Endothelial cell of umbilical vein (primary cell): ENCODE data around the gene ZC3H12C. TPM values are rescaled to one million over a fixed set of nuclear protein-coding genes. Genes with fewer than 3 reads are reported as not detected.

Source experiments
- BruUV-seq: library from RNA; stranded (reverse); fragments of 400-500 nt; replicated peaks from 2 replicates; lab custom pipeline; 2021; lab: Mats Ljungman, UMichigan
- CTCF ChIA-PET: fragments of 300-600, 350-600 bp; sonication (Branson Sonifier 250); formaldehyde crosslinking; loops from one replicate; lab custom pipeline; 2021; ENCODE audit warnings: antibody characterized with exemption, inconsistent platforms; lab: Charles Lee
- POLR2A ChIA-PET: fragments of 300-600, 350-600 bp; sonication (Branson Sonifier 250); formaldehyde crosslinking; loops from one replicate; lab custom pipeline; 2021; ENCODE audit warnings: antibody characterized with exemption, inconsistent platforms; lab: Charles Lee
- DNase-seq: peaks from one replicate; pipeline ENCODE4 v3.0.0-alpha.2; 2011; ENCODE audit warnings: low read depth, low spot score
- FAIRE-seq: peaks from 2 replicates; lab custom pipeline; 2011; peaks lifted over from hg19 to GRCh38; lab: Jason Lieb, UNC
- H2AFZ ChIP-seq: 2 replicates; pipeline ENCODE4 v1.6.0; 2012; ENCODE audit warnings: low read depth, low read length, control low read depth, inconsistent platforms
- H3K27ac ChIP-seq: 2 replicates; pipeline ENCODE4 v1.5.1; 2011; ENCODE audit warnings: low read depth, mild to moderate bottlenecking, control low read depth, low read length, moderate library complexity; ENCODE audit not compliant: insufficient read depth
- H3K27me3 ChIP-seq, 2 experiments: 2 replicates each; pipeline versions ENCODE4 v1.6.0 to v1.6.1; 2011; ENCODE audit warnings: low read length in 2 of 2, mixed read lengths in 1 of 2; ENCODE audit not compliant: control insufficient read depth in 2 of 2, insufficient read depth in 2 of 2
- H3K36me3 ChIP-seq, 2 experiments: 2 replicates in 1 of 2; 3 replicates in 1 of 2; pipeline ENCODE4 v1.5.1; 2011; ENCODE audit warnings: low read length in 2 of 2, mild to moderate bottlenecking in 1 of 2, moderate library complexity in 1 of 2; ENCODE audit not compliant: control insufficient read depth in 2 of 2, insufficient read depth in 2 of 2; ENCODE audit errors: extremely low read depth in 1 of 2
- H3K4me1 ChIP-seq: 3 replicates; pipeline ENCODE4 v1.5.1; 2011; ENCODE audit warnings: mild to moderate bottlenecking, low read length; ENCODE audit not compliant: control insufficient read depth, insufficient read depth; ENCODE audit errors: extremely low read depth
- H3K4me2 ChIP-seq: 2 replicates; pipeline ENCODE4 v1.6.1; 2011; ENCODE audit warnings: low read length, control low read depth, mixed read lengths; ENCODE audit not compliant: insufficient read depth
- H3K4me3 ChIP-seq, 3 experiments: fragments of 200-600 bp in 1 of 3; sonication (generic), shearing (Covaris generic) in 1 of 3; replicated peaks in 1 of 3; 2 replicates each; pipeline ENCODE4 v1.5.1; 2011 to 2016; ENCODE audit warnings: control low read depth in 3 of 3, low read length in 3 of 3, mild to moderate bottlenecking in 2 of 3, inconsistent platforms in 1 of 3, low read depth in 1 of 3, moderate library complexity in 1 of 3; ENCODE audit not compliant: insufficient read depth in 1 of 3
- H3K79me2 ChIP-seq: 2 replicates; pipeline ENCODE4 v1.6.0; 2012; ENCODE audit warnings: low read length, inconsistent platforms; ENCODE audit not compliant: control insufficient read depth, insufficient read depth
- H3K9ac ChIP-seq: replicated peaks from 2 replicates; pipeline ENCODE3; 2011; ENCODE audit warnings: low read length, control low read depth; ENCODE audit not compliant: insufficient read depth; ENCODE audit errors: extremely low read depth
- H3K9me1 ChIP-seq: replicated peaks from 3 replicates; pipeline ENCODE4 v1.6.0; 2011; ENCODE audit warnings: mild to moderate bottlenecking, low read length; ENCODE audit not compliant: control insufficient read depth, insufficient read depth; ENCODE audit errors: extremely low read depth
- H3K9me3 ChIP-seq: replicated peaks from 2 replicates; pipeline ENCODE4 v1.5.1; 2012; ENCODE audit warnings: low read length, inconsistent platforms; ENCODE audit not compliant: control insufficient read depth, insufficient read depth
- H4K20me1 ChIP-seq: replicated peaks from 2 replicates; pipeline ENCODE3; 2011; ENCODE audit warnings: mild to moderate bottlenecking, low read length; ENCODE audit not compliant: control insufficient read depth, insufficient read depth; ENCODE audit errors: extremely low read depth
- EZH2 ChIP-seq: IDR thresholded peaks from 2 replicates; pipeline ENCODE4 v1.6.1; 2012; ENCODE audit warnings: borderline replicate concordance, low read depth, mild to moderate bottlenecking, moderate library complexity, low read length, inconsistent platforms; ENCODE audit not compliant: severe bottlenecking
- FOS ChIP-seq: IDR thresholded peaks from 2 replicates; pipeline ENCODE4 v1.6.1; 2011; ENCODE audit warnings: mild to moderate bottlenecking, low read length, moderate library complexity, borderline replicate concordance; ENCODE audit not compliant: insufficient read depth
- GATA2 ChIP-seq: IDR thresholded peaks from 2 replicates; pipeline ENCODE4 v1.7.0; 2011; ENCODE audit warnings: low read depth, mild to moderate bottlenecking, moderate library complexity, mixed read lengths, low read length; ENCODE audit not compliant: insufficient read length, insufficient read depth
- JUN ChIP-seq: IDR thresholded peaks from 2 replicates; pipeline ENCODE4 v1.6.1; 2011; ENCODE audit warnings: borderline replicate concordance, low read depth; ENCODE audit not compliant: insufficient read length, insufficient read depth
- MYC ChIP-seq: IDR thresholded peaks from one replicate; pipeline ENCODE4 v1.6.1; 2011; ENCODE audit warnings: mild to moderate bottlenecking, low read depth, low read length
- POLR2A ChIP-seq: IDR thresholded peaks from 2 replicates; pipeline ENCODE4 v1.6.1; 2012; ENCODE audit warnings: low read depth, mild to moderate bottlenecking, control low read depth, low read length
- POLR2AphosphoS5 ChIP-seq: IDR thresholded peaks from 2 replicates; pipeline ENCODE4 v1.6.1; 2012; ENCODE audit warnings: low read depth, mild to moderate bottlenecking, control low read depth, low read length, moderate library complexity; ENCODE audit not compliant: insufficient read depth
- dilution Hi-C: fragments of 300-500 bp; cut with MboI; formaldehyde crosslinking; loops from one replicate; pipeline ENCODE4 v1.15.0; 2019; ENCODE audit warnings: low sequenced_read_pairs; ENCODE audit not compliant: extremely low pct_ligation_motif_present
- intact Hi-C: fragments of 100-400 bp; cut with micrococcal nuclease; formaldehyde crosslinking; loops from one replicate; pipeline ENCODE4 v1.10.0; 2022
- polyA plus RNA-seq, 4 experiments: library from polyadenylated mRNA; depleted of rRNA in 3 of 4; stranded (reverse) in 3 of 4; unstranded in 1 of 4; fragments of >200 nt; gene quantifications; 2 replicates each; pipeline versions ENCODE4 v1.2.1 to v1.2.3, GENCODE V29; 2011 to 2012; ENCODE audit warnings: missing spikeins in 1 of 4
- total RNA-seq: library from RNA; stranded (reverse); gene quantifications from 2 replicates; pipeline ENCODE4 v1.2.3, GENCODE V29; 2021
- TF ChIP-seq, protein P1 (sequence below): IDR thresholded peaks from 2 replicates; pipeline ENCODE4 v1.6.1; 2011; ENCODE audit not compliant: insufficient read depth, insufficient read length
- TF ChIP-seq, protein P2 (sequence below), 2 donors: IDR thresholded peaks; 1 replicate in 1 of 2; 2 replicates in 1 of 2; pipeline ENCODE4 v1.5.1; 2011; ENCODE audit warnings: low read length in 2 of 2, mild to moderate bottlenecking in 2 of 2, moderate library complexity in 2 of 2, control low read depth in 1 of 2, inconsistent platforms in 1 of 2, low read depth in 1 of 2; ENCODE audit not compliant: insufficient read depth in 1 of 2; ENCODE audit errors: extremely low read depth in 1 of 2

Gene ZC3H12C
- total and polyA plus RNA-seq, 2 donors (not counting 3 experiments of a cell fraction or from before 2014, with no cell fraction given), result 5.5 to 14.7 TPM

DNA sequence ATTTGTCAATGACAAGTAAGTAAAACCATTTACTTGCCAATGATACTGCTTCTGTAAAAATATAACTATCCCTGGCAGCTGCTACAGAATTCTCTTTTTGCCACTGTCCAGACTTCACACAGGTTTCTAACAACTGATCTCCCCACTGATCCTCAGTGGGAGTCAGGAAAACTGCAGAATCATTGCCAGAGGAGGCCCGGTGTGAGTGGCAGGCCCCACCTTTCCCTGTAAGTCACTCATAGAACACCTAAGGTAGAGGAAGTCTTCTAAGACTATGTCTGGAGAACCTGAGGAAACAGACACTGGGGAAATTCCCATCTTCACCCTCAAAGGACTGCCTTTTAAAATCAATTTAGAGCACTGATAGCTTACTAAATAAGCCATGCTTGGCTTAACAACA is 66.3 kb downstream of the ZC3H12C start:
- BruUV-seq, result no TSS peak
- H3K4me1 ChIP-seq, result peaks cover 4% of the 10 kb centered on the region
- no peaks in the 10 kb centered on the region for H4K20me1 ChIP-seq
- ChIA-PET POLR2A (no interaction called here), CTCF (interaction anchor here (1.0 to 1.7 kb wide), 5 partner anchors 10 to 276 kb away, joined by 3 to 5 read pairs (median 3); partner anchors contain the start of gene ZC3H12C)
- H3K27me3 ChIP-seq, result no peaks in the 10 kb centered on the region
- H3K36me3 ChIP-seq, result peaks cover 3 to 10% of the 10 kb centered on the region in 2 experiments
- FAIRE-seq (no peak), DNase-seq (no peak)
- intact Hi-C loops, result no loop called here
- no peak overlapping the region for H3K9ac ChIP-seq
- H2AFZ ChIP-seq, result no peak overlapping the region
- H3K4me2 ChIP-seq, result no peak overlapping the region
- H3K4me3 ChIP-seq, result no peak overlapping the region
- TF ChIP-seq JUN (no peak), POLR2AphosphoS5 (no peak), EZH2 (no peak), GATA2 (no peak), MYC (no peak), POLR2A (no peak), FOS (no peak)
- TF ChIP-seq, protein P1, sequence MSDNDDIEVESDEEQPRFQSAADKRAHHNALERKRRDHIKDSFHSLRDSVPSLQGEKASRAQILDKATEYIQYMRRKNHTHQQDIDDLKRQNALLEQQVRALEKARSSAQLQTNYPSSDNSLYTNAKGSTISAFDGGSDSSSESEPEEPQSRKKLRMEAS, result no peak
- TF ChIP-seq, protein P2, sequence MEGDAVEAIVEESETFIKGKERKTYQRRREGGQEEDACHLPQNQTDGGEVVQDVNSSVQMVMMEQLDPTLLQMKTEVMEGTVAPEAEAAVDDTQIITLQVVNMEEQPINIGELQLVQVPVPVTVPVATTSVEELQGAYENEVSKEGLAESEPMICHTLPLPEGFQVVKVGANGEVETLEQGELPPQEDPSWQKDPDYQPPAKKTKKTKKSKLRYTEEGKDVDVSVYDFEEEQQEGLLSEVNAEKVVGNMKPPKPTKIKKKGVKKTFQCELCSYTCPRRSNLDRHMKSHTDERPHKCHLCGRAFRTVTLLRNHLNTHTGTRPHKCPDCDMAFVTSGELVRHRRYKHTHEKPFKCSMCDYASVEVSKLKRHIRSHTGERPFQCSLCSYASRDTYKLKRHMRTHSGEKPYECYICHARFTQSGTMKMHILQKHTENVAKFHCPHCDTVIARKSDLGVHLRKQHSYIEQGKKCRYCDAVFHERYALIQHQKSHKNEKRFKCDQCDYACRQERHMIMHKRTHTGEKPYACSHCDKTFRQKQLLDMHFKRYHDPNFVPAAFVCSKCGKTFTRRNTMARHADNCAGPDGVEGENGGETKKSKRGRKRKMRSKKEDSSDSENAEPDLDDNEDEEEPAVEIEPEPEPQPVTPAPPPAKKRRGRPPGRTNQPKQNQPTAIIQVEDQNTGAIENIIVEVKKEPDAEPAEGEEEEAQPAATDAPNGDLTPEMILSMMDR (IDR thresholded peaks at IDR 0.05; ENCODE audit: extremely low read depth in 1 of 2, insufficient read depth in 1 of 2, low read depth in 1 of 2, low read length in 2 of 2), result no peak
- H3K9me1 ChIP-seq, result peaks cover 2% of the 10 kb centered on the region
- H3K9me3 ChIP-seq, result no peaks in the 10 kb centered on the region
- no peak overlapping the region for H3K27ac ChIP-seq
- dilution Hi-C loops, result no loop called here
- no peaks in the 10 kb centered on the region for H3K79me2 ChIP-seq
